Activated CD4-positive, alpha-beta T cell treated with anti-CD3 and anti-CD28 coated beads for 36 hours (primary cell): ENCODE results near the gene MYO1H. TPM values are rescaled to one million over a fixed set of nuclear protein-coding genes. Genes with fewer than 3 reads are reported as not detected.

Experiments
- ATAC-seq: fragments of 200-7000 bp; cut with Tn5 transposase; one replicate; pipeline ENCODE4 v1.10.0; 2021; ENCODE audit warnings: mild to moderate bottlenecking, moderate library complexity
- CTCF ChIA-PET: fragments of 350-600 bp; sonication (Branson Sonifier 250); formaldehyde crosslinking; loops from one replicate; lab custom pipeline; 2021; ENCODE audit warnings: antibody characterized with exemption; lab: Charles Lee
- POLR2A ChIA-PET: fragments of 350-600 bp; sonication (Branson Sonifier 250); formaldehyde crosslinking; loops from one replicate; lab custom pipeline; 2021; ENCODE audit warnings: antibody characterized with exemption, inconsistent platforms; lab: Charles Lee
- DNase-seq: peaks from one replicate; pipeline ENCODE4 v3.0.0-alpha.2; 2020
- H3K27ac Mint-ChIP-seq: one replicate; pipeline ENCODE4 v1.8.0; 2021; ENCODE audit warnings: mixed read lengths
- H3K27me3 Mint-ChIP-seq: one replicate; pipeline ENCODE4 v1.8.0; 2021; ENCODE audit warnings: mixed read lengths
- H3K36me3 Mint-ChIP-seq: one replicate; pipeline ENCODE4 v1.8.0; 2021; ENCODE audit warnings: low read depth, mixed read lengths
- H3K4me1 Mint-ChIP-seq: one replicate; pipeline ENCODE4 v1.8.0; 2021; ENCODE audit warnings: mixed read lengths
- H3K4me3 Mint-ChIP-seq: one replicate; pipeline ENCODE4 v1.8.0; 2021; ENCODE audit warnings: mild to moderate bottlenecking, moderate library complexity, mixed read lengths
- H3K9me3 Mint-ChIP-seq: one replicate; pipeline ENCODE4 v1.8.0; 2021; ENCODE audit warnings: low read depth, mixed read lengths
- intact Hi-C, 2 experiments: fragments of 100-400 bp; cut with DNase I in 1 of 2; cut with micrococcal nuclease in 1 of 2; formaldehyde crosslinking; loops; one replicate each; pipeline versions ENCODE4 v1.14.2 to v1.15.1; 2022 to 2024; cut with DNase I, micrococcal nuclease
- total RNA-seq, 2 experiments: library from RNA; stranded (reverse); gene quantifications; one replicate each; pipeline ENCODE4 v1.2.3, GENCODE V29; 2021

MYO1H gene
- total RNA-seq, 2 experiments from 2014 or later: not detected

DNA sequence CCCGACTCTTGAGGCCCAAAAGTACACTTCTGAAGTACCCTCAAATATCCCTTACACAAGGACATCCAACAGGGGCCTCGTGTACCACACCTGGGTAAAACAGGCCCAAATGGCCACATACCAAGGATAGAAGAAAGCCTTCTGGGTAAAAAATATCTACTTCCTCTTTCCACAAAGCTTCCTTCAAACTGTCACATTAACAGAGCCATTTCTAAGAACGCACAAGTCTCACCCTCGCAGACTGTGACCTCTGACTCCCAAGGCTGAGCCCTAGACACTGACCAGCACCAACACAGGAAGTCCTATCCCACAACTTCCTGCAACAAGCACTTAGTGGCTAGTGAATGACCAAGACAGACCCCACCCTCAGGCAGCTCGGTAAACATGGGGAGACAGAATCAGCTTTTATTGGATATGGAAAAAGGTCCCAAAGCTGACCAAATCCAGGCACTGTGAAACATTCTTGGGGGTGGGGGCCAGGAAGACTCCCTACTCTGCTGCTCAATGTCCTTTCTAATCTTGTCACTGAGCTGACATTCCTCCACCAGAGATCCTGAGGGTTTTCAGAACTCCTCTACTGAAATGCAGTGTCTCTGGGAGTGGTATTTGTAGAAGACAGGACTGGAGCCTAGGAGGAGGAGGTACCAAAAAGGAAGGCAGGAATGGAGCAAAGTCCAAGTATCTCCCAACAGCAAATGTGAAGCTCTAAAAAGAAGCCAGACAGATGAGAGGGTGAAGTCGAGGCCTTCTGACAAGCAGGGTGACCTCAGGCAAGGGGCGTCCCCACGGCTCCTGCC is 113.5 kb downstream of the MYO1H start:
- DNase-seq (no peak), ATAC-seq (no peak)
- CTCF ChIA-PET: interaction anchor here (0.6 to 1.1 kb wide), 4 partner anchors 33 to 384 kb away, joined by 3 to 4 read pairs (median 3); no protein-coding TSS in a partner anchor
- intact Hi-C loops: no loop called here
- POLR2A ChIA-PET: no interaction called here
- peaks cover 23% of the 10 kb centered on the region for H3K36me3 Mint-ChIP-seq
- H3K27me3 Mint-ChIP-seq: no peaks in the 10 kb centered on the region
- H3K27ac Mint-ChIP-seq: peak overlapping the region; percentile 21
- H3K9me3 Mint-ChIP-seq: no peaks in the 10 kb centered on the region
- peaks cover 42% of the 10 kb centered on the region for H3K4me1 Mint-ChIP-seq
- no peak overlapping the region for H3K4me3 Mint-ChIP-seq

DNA sequence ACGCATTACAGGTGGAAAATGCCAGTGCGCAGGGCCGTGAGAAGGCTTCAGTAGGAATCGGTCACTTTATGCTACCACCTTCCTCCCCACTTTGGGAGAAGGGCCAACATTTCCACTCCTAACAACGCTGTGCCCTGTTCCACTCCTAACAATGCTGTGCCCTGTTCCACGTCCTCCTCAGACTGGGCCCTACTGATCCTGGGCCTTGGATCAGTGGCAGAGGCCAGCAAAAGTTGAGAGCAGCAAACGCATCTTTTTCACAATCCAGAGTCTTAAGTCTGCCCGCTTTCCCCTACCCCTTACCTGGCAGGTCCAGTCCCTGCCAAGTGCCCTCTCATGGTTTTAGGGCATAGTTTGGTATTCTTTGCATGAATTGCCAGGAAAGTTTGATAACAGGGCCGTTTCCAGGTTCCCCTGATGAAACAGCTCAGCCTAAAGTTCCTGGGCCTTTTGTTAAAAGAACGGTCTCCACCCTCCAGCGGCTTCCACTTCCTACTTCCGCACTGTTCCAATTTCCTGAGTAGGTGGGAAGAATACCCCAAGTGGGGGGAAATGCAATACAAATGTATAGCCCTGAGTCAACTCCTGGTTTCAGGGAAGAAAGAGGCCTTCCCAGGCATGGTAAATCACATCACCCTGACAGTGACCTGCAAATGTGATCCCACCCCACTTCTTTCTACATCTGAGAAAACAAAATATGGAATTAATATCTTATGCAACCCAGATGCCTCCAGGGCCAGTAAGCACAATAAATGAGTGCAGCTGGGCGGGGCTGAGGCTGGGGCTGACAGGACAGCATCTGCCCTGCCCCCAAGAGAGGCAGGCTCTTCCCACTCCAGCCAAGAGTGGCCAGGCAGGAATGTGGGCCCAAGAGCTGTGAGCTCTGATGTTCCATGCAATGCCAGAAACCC is 114.4 kb downstream of the MYO1H start:
- no peak for DNase-seq
- Mint-ChIP-seq H3K27ac (no peak overlapping the region), H3K9me3 (no peaks in the 10 kb centered on the region), H3K36me3 (peaks cover 15% of the 10 kb centered on the region), H3K4me1 (peaks cover 42% of the 10 kb centered on the region), H3K4me3 (no peak overlapping the region), H3K27me3 (no peaks in the 10 kb centered on the region)
- ChIA-PET CTCF (interaction anchor here (0.6 to 2.0 kb wide), 7 partner anchors 12 to 76 kb away, joined by 3 to 9 read pairs (median 3); no protein-coding TSS in a partner anchor), POLR2A (interaction anchor here (0.7 kb wide), 1 partner anchor 265 kb away, joined by 3 read pairs; no protein-coding TSS in a partner anchor)
- intact Hi-C loops: no loop called here
- no peak for ATAC-seq

DNA sequence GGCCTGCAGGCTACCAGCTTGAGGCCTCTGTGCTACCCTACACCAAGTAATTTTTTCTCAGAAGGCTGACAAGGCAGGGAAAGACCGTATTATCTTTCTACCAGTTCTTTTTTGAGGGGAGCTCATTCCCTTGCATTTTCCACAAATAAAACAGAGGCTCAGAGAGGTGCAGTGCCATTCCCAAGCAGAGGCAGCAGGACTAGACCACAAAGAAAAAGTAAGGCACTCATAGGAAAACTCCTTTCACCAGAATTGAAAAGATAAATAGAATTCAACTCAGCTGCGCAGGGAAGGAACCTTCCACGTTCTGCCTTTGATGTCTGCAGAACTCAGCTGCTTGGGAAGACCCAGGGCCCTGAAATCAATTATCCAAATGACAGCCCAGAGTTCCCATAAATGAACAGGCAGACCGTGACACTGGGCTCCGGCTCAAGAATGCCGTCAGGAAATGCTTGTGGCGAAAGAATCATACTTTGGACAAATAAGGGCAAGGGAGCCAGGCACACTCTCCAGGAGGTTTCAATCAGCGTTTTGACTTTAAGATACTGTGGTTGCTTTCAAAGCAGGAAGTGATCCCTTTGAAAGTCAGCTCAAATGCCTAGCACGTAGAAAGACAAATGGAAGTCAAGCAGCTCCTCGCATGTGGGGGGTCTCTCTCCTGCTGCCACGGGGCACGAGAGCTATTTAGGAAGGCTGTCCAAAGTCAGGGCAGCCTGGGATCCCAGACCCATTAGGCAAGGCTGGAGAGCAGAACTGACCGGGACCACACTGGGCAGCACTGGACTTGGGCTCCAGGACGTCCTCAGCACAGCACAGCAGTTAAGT is 115.4 kb downstream of the MYO1H start:
- no peak overlapping the region for H3K4me3 Mint-ChIP-seq
- peak overlapping the region; percentile 52 for H3K27ac Mint-ChIP-seq

DNA sequence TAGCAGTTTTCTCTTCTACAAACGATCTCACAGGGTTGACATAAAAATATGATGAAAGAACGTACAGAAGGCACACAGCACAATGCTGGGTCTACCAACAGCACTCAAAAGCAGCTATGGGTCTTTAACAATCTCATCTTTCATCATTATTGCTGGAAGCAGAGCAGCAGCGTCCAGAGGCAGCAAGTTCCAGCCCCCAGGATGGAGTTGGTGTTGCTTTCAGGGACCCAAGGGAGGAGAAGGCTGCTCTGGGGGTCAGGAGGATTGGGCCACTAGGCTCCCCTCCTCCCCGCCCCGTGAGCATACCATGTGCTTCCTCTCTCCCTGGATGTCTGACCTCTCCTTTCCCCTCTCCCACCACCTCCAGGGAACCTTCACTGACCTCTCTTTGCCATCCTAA is 116.1 kb downstream of the MYO1H start:
- peaks cover 9% of the 10 kb centered on the region for H3K36me3 Mint-ChIP-seq
- POLR2A ChIA-PET: no interaction called here
- no peaks in the 10 kb centered on the region for H3K9me3 Mint-ChIP-seq
- peak overlapping the region; percentile 52 for H3K27ac Mint-ChIP-seq
- no peak overlapping the region for H3K4me3 Mint-ChIP-seq
- CTCF ChIA-PET: interaction anchor here (0.7 to 2.0 kb wide), 5 partner anchors 14 to 721 kb away, joined by 3 to 9 read pairs (median 3); partner anchors contain the start of genes KCTD10 and UBE3B
- ATAC-seq (no peak), DNase-seq (no peak)
- H3K4me1 Mint-ChIP-seq: peaks cover 36% of the 10 kb centered on the region
- H3K27me3 Mint-ChIP-seq: no peaks in the 10 kb centered on the region
- intact Hi-C loops: no loop called here

More for the DNA sequence above, 115.4 kb downstream of the MYO1H start:
- ChIA-PET CTCF (interaction anchor here (0.7 to 2.0 kb wide), 9 partner anchors 11 to 720 kb away, joined by 3 to 9 read pairs (median 3); partner anchors contain the start of genes KCTD10 and UBE3B), POLR2A (interaction anchor here (0.7 kb wide), 1 partner anchor 266 kb away, joined by 3 read pairs; no protein-coding TSS in a partner anchor)
- Mint-ChIP-seq H3K27me3 (no peaks in the 10 kb centered on the region), H3K36me3 (peaks cover 8% of the 10 kb centered on the region), H3K9me3 (no peaks in the 10 kb centered on the region), H3K4me1 (peaks cover 40% of the 10 kb centered on the region)
- peak; percentile 78 for ATAC-seq
- DNase-seq: no peak
- intact Hi-C loops: no loop called here

DNA sequence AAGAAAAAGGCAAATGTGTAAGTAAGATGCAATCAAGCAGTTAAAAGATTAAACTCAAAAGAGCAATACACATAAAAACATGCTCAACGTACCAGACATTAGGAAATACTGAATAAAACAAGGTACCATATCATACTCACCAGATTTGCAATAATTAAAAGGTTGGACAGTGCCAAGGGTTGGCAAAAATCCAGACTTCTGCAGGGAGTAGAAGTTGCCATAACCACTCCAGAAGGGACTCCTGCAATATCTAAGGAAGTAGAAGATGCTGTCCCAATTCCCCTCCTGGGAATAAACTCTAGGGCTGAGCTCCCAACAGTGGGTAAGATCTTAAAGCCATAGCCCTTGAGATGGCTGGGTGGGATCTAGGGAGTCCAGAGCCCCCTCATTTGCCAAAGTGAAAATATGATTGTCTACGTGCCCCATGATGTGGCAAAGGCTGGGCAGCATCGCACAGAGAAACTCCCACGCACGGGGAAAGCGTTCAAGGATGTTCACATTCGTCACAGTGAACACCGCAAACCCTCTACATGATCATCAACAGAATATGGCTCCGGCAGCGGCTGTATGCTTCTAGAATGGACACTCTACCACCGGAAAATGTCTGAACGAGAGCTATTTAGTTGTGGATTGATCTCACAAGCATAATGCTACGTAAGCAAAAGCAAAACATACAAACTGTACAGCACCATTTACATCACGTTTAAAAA is 117.1 kb downstream of the MYO1H start:
- Mint-ChIP-seq H3K36me3 (peaks cover 6% of the 10 kb centered on the region), H3K4me3 (no peak overlapping the region), H3K4me1 (peaks cover 27% of the 10 kb centered on the region), H3K9me3 (no peaks in the 10 kb centered on the region), H3K27ac (no peak overlapping the region), H3K27me3 (no peaks in the 10 kb centered on the region)
- no peak for ATAC-seq
- intact Hi-C loops: no loop called here
- ChIA-PET CTCF (no interaction called here), POLR2A (no interaction called here)
- no peak for DNase-seq

DNA sequence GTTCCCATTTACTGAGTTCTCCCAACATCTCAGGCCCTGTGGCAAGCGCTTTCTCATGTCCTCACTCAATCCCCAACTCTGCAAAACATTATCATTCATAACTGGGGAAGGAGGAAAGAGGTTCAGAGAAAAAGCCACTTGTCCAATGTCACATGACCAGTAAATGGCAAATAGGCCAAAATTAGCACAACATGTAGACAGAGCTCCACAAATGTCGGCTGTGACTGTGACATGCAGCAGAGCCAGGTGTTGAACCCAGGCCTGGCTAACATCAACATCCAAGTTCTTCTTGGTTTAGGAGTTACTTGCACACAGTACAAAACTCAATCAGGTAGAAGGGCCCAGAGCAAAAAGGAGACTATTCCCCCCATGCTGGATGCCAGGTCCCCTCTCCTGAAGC is 118.6 kb downstream of the MYO1H start:
- H3K36me3 Mint-ChIP-seq: peaks cover 9% of the 10 kb centered on the region
- H3K27ac Mint-ChIP-seq: no peak overlapping the region
- H3K4me1 Mint-ChIP-seq: peaks cover 31% of the 10 kb centered on the region
- ATAC-seq (no peak), DNase-seq (no peak)
- no peaks in the 10 kb centered on the region for H3K27me3 Mint-ChIP-seq
- no peaks in the 10 kb centered on the region for H3K9me3 Mint-ChIP-seq
- no peak overlapping the region for H3K4me3 Mint-ChIP-seq
- POLR2A ChIA-PET: no interaction called here
- CTCF ChIA-PET: interaction anchor here (1.0 kb wide), 1 partner anchor 53 kb away, joined by 4 read pairs; no protein-coding TSS in a partner anchor
- intact Hi-C loops: no loop called here

DNA sequence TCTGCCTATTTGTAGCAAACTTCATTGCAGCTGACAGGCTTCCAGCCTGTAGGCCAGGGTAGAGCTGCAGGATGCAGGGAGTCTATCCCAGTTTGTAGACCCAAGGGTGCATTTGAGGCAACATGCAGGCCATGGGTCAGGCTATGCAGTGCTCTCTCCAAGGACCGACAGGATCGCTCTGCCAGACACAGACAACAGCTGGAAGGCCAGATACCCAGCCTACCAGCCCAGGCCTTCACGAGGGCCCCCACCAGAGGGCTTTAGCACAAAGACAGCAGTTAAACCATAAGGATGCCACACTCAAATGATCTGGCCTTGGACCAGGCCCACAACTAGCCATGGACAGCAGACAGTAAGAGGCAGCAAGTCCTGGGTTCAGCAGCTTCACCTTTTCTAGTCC is 119.1 kb downstream of the MYO1H start:
- Mint-ChIP-seq H3K36me3 (peaks cover 9% of the 10 kb centered on the region), H3K27ac (no peak overlapping the region), H3K9me3 (no peaks in the 10 kb centered on the region), H3K4me3 (no peak overlapping the region), H3K27me3 (no peaks in the 10 kb centered on the region), H3K4me1 (peaks cover 28% of the 10 kb centered on the region)
- ChIA-PET CTCF (interaction anchor here (1.0 to 1.6 kb wide), 2 partner anchors 34 to 52 kb away, joined by 4 to 5 read pairs; no protein-coding TSS in a partner anchor), POLR2A (no interaction called here)
- intact Hi-C loops: no loop called here
- no peak for DNase-seq
- no peak for ATAC-seq

DNA sequence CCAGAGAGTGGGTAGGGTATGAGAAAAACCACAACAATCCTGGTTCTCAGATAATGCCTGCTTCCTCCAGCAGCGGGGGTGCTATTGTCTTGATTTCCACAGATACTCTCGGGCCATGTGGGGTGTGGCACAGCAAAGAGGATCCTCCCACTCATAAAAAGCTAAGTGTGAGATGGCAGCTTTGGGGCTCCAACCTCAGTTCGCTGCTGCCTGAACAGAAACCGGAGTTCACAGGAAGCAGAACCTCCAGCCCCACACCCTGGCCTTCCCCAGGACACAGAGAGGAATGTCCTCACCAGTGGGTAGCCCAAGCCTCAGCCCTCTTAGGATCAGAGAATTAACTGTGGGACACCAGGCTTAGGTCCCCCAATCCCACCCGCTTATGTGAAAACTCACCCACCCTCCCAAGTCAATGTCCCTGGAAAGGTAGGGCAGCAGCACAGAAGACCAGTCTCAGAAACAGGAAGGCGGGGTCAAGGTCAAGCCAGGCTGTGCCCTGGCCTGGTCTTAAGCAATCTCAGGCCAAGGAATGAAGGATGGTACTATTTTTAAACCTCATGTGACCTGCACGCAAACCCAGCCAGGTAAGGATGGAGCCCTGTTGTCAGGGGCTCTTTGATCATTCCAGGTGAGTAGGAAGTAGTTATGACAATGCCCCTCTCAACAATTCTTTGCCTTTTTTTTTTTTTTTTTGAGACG is 120.4 kb downstream of the MYO1H start:
- no peak overlapping the region for H3K27ac Mint-ChIP-seq
- H3K4me3 Mint-ChIP-seq: no peak overlapping the region
- ChIA-PET CTCF (interaction anchor here (0.7 to 1.6 kb wide), 2 partner anchors 11 to 35 kb away, joined by 3 to 5 read pairs; no protein-coding TSS in a partner anchor), POLR2A (no interaction called here)
- DNase-seq: no peak
- peaks cover 21% of the 10 kb centered on the region for H3K4me1 Mint-ChIP-seq
- ATAC-seq: no peak
- no peaks in the 10 kb centered on the region for H3K27me3 Mint-ChIP-seq
- H3K36me3 Mint-ChIP-seq: peaks cover 9% of the 10 kb centered on the region
- intact Hi-C loops: no loop called here
- no peaks in the 10 kb centered on the region for H3K9me3 Mint-ChIP-seq

DNA sequence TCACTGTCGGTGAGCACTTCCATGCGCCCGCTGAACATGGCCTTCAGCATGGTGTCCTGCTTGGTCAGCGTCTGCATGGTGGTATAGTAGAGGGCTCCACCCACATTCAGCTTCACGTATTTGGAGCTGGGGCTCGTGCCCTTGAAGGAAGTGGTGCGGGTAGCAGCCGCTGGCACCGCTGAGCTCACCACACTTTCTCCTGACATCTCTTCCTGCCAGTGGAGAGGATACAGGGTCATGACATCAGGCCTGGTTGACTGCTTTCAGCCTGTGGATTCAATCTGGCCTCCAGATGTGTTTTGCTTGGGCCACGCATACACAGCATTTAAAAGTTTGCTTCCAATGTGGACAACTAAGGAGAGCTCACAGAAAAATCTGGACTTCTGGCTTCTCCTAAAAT is 121.8 kb downstream of the MYO1H start:
- no peak for ATAC-seq
- intact Hi-C loops: no loop called here
- ChIA-PET CTCF (interaction anchor here (0.5 kb wide), 1 partner anchor 1467 kb away, joined by 3 read pairs; no protein-coding TSS in a partner anchor), POLR2A (no interaction called here)
- H3K27ac Mint-ChIP-seq: no peak overlapping the region
- DNase-seq: no peak
- H3K36me3 Mint-ChIP-seq: peaks cover 9% of the 10 kb centered on the region
- no peaks in the 10 kb centered on the region for H3K27me3 Mint-ChIP-seq
- H3K4me3 Mint-ChIP-seq: no peak overlapping the region
- H3K9me3 Mint-ChIP-seq: no peaks in the 10 kb centered on the region
- peaks cover 11% of the 10 kb centered on the region for H3K4me1 Mint-ChIP-seq

DNA sequence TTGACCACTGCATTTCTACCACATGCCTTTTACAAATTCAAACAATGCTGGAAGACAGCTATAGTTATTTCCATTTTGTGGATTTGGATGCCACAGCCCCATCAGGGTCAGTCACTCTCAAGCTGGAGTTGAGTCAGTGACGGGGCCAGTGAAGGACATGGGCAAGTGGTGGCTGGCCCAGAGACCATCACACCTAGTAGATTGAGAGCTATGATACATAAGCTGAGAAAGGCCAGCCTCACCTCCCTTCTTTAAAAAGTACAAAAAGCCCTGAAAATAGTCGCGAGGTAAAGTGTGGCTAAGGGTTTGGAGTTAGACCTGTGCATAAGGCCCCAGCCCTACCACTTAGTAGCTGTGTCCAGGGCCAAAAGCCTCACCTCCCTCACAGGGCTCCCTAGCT is 125.3 kb downstream of the MYO1H start:
- H3K27me3 Mint-ChIP-seq: no peaks in the 10 kb centered on the region
- peaks cover 9% of the 10 kb centered on the region for H3K36me3 Mint-ChIP-seq
- no peak overlapping the region for H3K27ac Mint-ChIP-seq
- CTCF ChIA-PET: interaction anchor here (0.6 to 1.4 kb wide), 4 partner anchors 28 to 303 kb away, joined by 3 to 4 read pairs (median 3); no protein-coding TSS in a partner anchor
- no peak for ATAC-seq
- DNase-seq: no peak
- H3K9me3 Mint-ChIP-seq: no peaks in the 10 kb centered on the region
- POLR2A ChIA-PET: no interaction called here
- intact Hi-C loops: no loop called here
- H3K4me3 Mint-ChIP-seq: no peak overlapping the region
- H3K4me1 Mint-ChIP-seq: peaks cover 32% of the 10 kb centered on the region
